GM18505 (cell line): Measurements from ENCODE around the gene TNFRSF12A.

Experiments used
- ATAC-seq: cut with Tn5 transposase; IDR thresholded peaks from one replicate; pipeline ENCODE4 v1.9.1; 2021; ENCODE audit not compliant: unreplicated experiment
- POLR2A ChIP-seq: IDR thresholded peaks from 4 replicates; pipeline ENCODE4 v1.6.1; 2011; ENCODE audit warnings: borderline replicate concordance; ENCODE audit not compliant: insufficient read depth, insufficient read length; ENCODE audit errors: extremely low read depth

Gene TNFRSF12A, protein sequence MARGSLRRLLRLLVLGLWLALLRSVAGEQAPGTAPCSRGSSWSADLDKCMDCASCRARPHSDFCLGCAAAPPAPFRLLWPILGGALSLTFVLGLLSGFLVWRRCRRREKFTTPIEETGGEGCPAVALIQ

DNA sequence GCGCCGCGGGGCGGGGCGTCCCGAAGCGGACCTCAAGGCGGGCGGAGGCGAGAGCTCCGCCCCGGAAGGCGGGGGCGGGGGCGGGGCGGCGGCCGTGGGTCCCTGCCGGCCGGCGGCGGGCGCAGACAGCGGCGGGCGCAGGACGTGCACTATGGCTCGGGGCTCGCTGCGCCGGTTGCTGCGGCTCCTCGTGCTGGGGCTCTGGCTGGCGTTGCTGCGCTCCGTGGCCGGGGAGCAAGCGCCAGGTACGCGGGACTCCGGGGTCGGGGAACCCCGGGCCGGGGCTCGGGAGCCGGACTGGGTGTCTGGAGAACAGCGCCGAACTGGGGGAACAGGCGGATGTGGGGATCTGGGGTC lies at the start of gene TNFRSF12A:
TSS of gene TNFRSF12A (plus strand) at position 122 of the 357 bp plus-strand sequence. CDS start at position 152, 30 bp downstream.
- no peak for ATAC-seq
- TF ChIP-seq POLR2A = peak; percentile 53

GRCh38 chr16:2970563-2970962 lies 49.6 kb upstream of the TNFRSF12A start:
- no peak for ATAC-seq
- TF ChIP-seq POLR2A = no peak

DNA sequence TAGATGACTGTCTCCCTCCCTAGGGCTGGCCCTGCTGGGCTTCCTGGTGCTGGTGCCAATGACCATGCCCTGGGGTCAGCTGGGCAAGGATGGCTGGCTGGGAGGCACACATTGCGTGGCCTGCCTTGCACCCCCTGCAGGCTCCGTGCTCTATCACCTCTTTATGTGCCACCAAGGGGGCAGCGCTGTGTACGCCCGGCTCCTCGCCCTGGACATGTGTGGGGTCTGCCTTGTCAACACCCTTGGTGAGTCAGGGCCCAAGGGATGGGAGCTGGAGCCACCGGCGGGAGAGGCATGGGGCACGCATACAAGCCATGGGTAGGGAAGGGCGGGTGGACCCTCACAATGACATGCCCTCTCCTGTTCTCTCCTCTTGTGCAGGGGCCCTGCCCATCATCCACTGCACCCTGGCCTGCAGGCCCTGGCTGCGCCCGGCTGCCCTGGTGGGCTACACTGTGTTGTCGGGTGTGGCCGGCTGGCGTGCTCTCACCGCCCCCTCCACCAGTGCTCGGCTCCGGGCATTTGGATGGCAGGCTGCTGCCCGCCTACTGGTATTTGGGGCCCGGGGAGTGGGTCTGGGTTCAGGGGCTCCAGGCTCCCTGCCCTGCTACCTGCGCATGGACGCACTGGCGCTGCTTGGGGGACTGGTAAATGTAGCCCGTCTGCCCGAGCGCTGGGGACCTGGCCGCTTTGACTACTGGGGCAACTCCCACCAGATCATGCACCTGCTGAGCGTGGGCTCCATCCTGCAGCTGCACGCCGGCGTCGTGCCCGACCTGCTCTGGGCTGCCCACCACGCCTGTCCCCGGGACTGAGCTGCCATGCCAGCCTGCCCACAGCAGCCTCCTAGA lies 48.8 kb upstream of the TNFRSF12A start:
- TF ChIP-seq POLR2A = peak; percentile 21
- ATAC-seq = no peak

GRCh38 chr16:2971985-2972784 lies 48.0 kb upstream of the TNFRSF12A start:
- TF ChIP-seq POLR2A = no peak
- ATAC-seq = no peak

DNA sequence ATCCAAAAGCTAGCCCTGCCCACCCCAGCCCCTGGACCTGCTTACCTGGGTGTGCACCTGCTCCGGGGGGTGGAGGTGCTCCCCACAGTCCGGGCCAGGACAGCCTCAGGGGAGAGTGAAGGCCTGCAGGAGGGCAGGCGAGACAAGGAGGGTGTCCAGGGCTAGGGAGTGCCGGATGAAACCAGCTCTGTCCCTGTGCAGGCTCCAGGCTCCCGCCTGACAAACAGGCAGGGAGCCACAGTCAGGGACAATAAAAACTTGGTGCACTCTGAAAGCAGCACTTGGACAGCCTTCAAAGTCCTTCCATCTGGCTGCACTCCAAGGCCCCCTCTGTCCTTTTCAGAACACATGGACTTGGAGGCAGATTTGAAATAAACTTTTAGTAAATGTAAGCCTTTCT lies 47.1 kb upstream of the TNFRSF12A start:
- no peak for ATAC-seq
- TF ChIP-seq POLR2A = no peak

GRCh38 chr16:2973605-2974318 lies 46.4 kb upstream of the TNFRSF12A start:
- no peak for ATAC-seq
- no peak for TF ChIP-seq POLR2A

- ATAC-seq = no peak
- TF ChIP-seq POLR2A = no peak
Observed at GRCh38 chr16:2974319-2975056, 45.7 kb upstream of the TNFRSF12A start.

- no peak for ATAC-seq
- no peak for TF ChIP-seq POLR2A
Observed at GRCh38 chr16:2975161-2975795, 44.9 kb upstream of the TNFRSF12A start.

DNA sequence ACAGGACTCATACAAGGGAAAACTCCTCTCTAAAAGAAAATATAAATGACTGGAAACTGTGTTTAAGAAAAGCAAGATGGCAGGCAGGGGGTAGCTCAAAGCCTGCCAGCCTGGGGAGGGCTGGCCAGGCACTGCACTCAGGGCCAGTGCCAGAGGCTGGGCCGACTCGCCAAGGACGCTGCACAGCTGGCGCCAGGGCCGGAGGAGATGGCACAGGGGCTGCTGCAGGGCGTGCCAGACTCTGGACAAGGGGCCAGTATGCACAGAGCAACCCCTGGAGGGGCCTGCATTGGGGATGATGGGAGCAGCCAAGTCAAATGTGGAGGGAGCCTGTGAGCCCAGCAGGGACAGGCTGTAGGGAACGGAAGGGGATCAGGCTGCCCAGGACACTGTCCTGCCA lies 44.0 kb upstream of the TNFRSF12A start:
- TF ChIP-seq POLR2A = no peak
- ATAC-seq = no peak

- no peak for ATAC-seq
- TF ChIP-seq POLR2A = no peak
Observed at GRCh38 chr16:2976673-2977072, 43.5 kb upstream of the TNFRSF12A start.

DNA sequence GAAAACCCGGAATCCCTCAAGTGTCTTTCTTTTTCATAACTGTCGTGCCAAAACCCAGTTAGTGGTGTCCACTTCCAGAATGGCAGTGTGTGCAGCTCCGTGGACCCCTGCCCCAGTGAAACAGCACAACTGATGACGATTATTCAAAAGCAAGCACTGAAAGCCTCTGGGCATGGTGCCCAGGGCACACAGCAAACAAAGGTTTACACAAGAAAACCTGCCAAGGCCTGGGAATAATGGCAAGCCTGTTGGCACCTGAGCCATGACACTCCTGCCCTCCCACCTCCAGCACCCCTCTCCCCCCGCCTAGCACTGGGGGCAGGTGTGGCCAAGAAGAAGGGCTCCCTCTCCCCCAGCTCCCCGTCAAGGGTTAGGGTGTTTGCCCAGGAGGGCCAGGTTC lies 42.7 kb upstream of the TNFRSF12A start:
- no peak for ATAC-seq
- no peak for TF ChIP-seq POLR2A

- no peak for ATAC-seq
- TF ChIP-seq POLR2A = no peak
Observed at GRCh38 chr16:2979669-2980226, 40.4 kb upstream of the TNFRSF12A start.
